Raji (cell line): Measurements from ENCODE around the gene SHE.

Source experiments
- POLR2A ChIP-seq: IDR thresholded peaks from 2 replicates; pipeline ENCODE4 v1.6.1; 2011; ENCODE audit warnings: low read depth, low read length, control low read depth; ENCODE audit not compliant: insufficient read depth

The SHE gene

GRCh38 chr1:154527192-154527591 is 25.0 kb upstream of the SHE start:
- TF ChIP-seq POLR2A = no peak

- no peak for TF ChIP-seq POLR2A
Measured at GRCh38 chr1:154524881-154525280, 22.7 kb upstream of the SHE start.

- no peak for TF ChIP-seq POLR2A
Measured at GRCh38 chr1:154521695-154522094, 19.5 kb upstream of the SHE start.

GRCh38 chr1:154520333-154520732 is 18.1 kb upstream of the SHE start:
- no peak for TF ChIP-seq POLR2A

GRCh38 chr1:154519591-154519991 is 17.4 kb upstream of the SHE start:
- TF ChIP-seq POLR2A = no peak

GRCh38 chr1:154517661-154518060 is 15.4 kb upstream of the SHE start:
- TF ChIP-seq POLR2A = no peak

GRCh38 chr1:154514066-154514553 is 11.9 kb upstream of the SHE start:
- TF ChIP-seq POLR2A = no peak

GRCh38 chr1:154512760-154513159 is 10.5 kb upstream of the SHE start:
- no peak for TF ChIP-seq POLR2A

GRCh38 chr1:154503898-154504297 is 1.7 kb upstream of the SHE start:
- TF ChIP-seq POLR2A = no peak

- TF ChIP-seq POLR2A = no peak
Measured at GRCh38 chr1:154502744-154503115, 518 bp upstream of the SHE start.

- TF ChIP-seq POLR2A = no peak
Measured at GRCh38 chr1:154501423-154502065, 668 bp downstream of the SHE start.

- no peak for TF ChIP-seq POLR2A
Measured at GRCh38 chr1:154500533-154500932, 1.7 kb downstream of the SHE start.

GRCh38 chr1:154499446-154499845 is 2.8 kb downstream of the SHE start:
- no peak for TF ChIP-seq POLR2A

- TF ChIP-seq POLR2A = no peak
Measured at GRCh38 chr1:154497026-154497806, 5.0 kb downstream of the SHE start.

- no peak for TF ChIP-seq POLR2A
Measured at GRCh38 chr1:154496383-154496782, 5.8 kb downstream of the SHE start.

- no peak for TF ChIP-seq POLR2A
Measured at GRCh38 chr1:154495496-154496273, 6.5 kb downstream of the SHE start.
